ENCODE data around the gene ETV1. TPM values are rescaled to one million over a fixed set of nuclear protein-coding genes. Genes with fewer than 3 reads are reported as not detected.
A peak's percentile ranks its signal among the peaks of the same experiment; 100 is the strongest.

Gene ETV1
- 10 to 100 TPM; 11.4 to 13.9 TPM for total RNA-seq
- polyA plus RNA-seq (ENCODE audit: insufficient read depth, low read depth, low replicate concordance), result 16.4 TPM
- long read RNA-seq, donor 1, result 0 reads
- long read RNA-seq, donor 2, result 0 reads

- Histone ChIP-seq H3K9me3 (no peaks in the 10 kb centered on the region), H3K4me1 (peaks cover 7% of the 10 kb centered on the region), H3K27me3 (no peaks in the 10 kb centered on the region), H3K27ac (peak within 1 kb of the TSS; percentile 84 to 90), H3K4me3 (peak within 1 kb of the TSS; percentile 59 to 81), H3K36me3 (ENCODE audit: low read depth, missing control alignments) (no peaks in the 10 kb centered on the region)
- no peak for TF ChIP-seq POLR2A (IDR thresholded peaks at IDR 0.05)
- TF ChIP-seq, protein P1, sequence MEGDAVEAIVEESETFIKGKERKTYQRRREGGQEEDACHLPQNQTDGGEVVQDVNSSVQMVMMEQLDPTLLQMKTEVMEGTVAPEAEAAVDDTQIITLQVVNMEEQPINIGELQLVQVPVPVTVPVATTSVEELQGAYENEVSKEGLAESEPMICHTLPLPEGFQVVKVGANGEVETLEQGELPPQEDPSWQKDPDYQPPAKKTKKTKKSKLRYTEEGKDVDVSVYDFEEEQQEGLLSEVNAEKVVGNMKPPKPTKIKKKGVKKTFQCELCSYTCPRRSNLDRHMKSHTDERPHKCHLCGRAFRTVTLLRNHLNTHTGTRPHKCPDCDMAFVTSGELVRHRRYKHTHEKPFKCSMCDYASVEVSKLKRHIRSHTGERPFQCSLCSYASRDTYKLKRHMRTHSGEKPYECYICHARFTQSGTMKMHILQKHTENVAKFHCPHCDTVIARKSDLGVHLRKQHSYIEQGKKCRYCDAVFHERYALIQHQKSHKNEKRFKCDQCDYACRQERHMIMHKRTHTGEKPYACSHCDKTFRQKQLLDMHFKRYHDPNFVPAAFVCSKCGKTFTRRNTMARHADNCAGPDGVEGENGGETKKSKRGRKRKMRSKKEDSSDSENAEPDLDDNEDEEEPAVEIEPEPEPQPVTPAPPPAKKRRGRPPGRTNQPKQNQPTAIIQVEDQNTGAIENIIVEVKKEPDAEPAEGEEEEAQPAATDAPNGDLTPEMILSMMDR (IDR thresholded peaks at IDR 0.05), result peak in 1 of 3 experiments; percentile 7
- intact Hi-C loops (cut with DNase I; ENCODE audit: low total_unique reads), result no loop called here
- peak; percentile 82 for DNase-seq
- 0 to 1% methylated on average over 38 of the region's 38 CpGs for WGBS, 2 donors
Observed at GRCh38 chr7:13989126-13989948, at the start of gene ETV1. Gene ETV1 (minus strand): TSS chr7:13989666. CDS start chr7:13989052, 614 bp downstream.

GRCh38 chr7:14024406-14024805 is 34.9 kb upstream of the ETV1 start:
- Histone ChIP-seq H3K36me3 (ENCODE audit: low read depth, missing control alignments) (no peaks in the 10 kb centered on the region), H3K9me3 (no peaks in the 10 kb centered on the region), H3K4me1 (no peaks in the 10 kb centered on the region), H3K27ac (no peak overlapping the region), H3K4me3 (no peak overlapping the region), H3K27me3 (no peaks in the 10 kb centered on the region)
- TF ChIP-seq, protein P1 (IDR thresholded peaks at IDR 0.05), result no peak
- no peak for TF ChIP-seq POLR2A (IDR thresholded peaks at IDR 0.05)
- DNase-seq, result no peak
- intact Hi-C loops (cut with DNase I; ENCODE audit: low total_unique reads), result no loop called here
- 76 to 80% methylated on average over 2 of the region's 2 CpGs for WGBS, 2 donors

DNA sequence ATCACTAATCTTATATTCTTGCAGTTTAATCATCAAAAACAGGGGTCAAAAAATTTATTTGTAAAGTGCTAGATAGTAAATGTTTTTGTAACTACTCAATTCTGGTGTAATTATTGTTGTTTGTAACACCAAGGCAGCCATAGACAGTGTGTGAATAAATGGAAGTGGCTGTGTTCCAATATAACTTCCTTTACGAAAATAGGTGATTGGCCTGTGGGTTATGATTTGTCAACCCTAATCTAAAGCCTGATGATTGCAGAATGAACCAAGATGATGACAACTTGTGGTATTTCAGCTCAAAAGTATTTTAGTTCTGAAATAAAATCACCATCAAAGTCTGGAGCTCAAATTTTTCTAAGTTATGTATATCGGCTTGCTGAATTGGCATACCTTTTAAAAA is 34.4 kb upstream of the ETV1 start:
- WGBS, 2 donors, result 84 to 86% methylated on average over 2 of the region's 2 CpGs
- no peak overlapping the region for H3K4me3 ChIP-seq
- no peak for TF ChIP-seq POLR2A (IDR thresholded peaks at IDR 0.05)
- H3K27ac ChIP-seq, result no peak overlapping the region
- H3K9me3 ChIP-seq, result no peaks in the 10 kb centered on the region
- H3K27me3 ChIP-seq, result no peaks in the 10 kb centered on the region
- H3K36me3 ChIP-seq (ENCODE audit: low read depth, missing control alignments), result no peaks in the 10 kb centered on the region
- intact Hi-C loops (cut with DNase I; ENCODE audit: low total_unique reads), result no loop called here
- DNase-seq, result no peak
- H3K4me1 ChIP-seq, result no peaks in the 10 kb centered on the region

DNA sequence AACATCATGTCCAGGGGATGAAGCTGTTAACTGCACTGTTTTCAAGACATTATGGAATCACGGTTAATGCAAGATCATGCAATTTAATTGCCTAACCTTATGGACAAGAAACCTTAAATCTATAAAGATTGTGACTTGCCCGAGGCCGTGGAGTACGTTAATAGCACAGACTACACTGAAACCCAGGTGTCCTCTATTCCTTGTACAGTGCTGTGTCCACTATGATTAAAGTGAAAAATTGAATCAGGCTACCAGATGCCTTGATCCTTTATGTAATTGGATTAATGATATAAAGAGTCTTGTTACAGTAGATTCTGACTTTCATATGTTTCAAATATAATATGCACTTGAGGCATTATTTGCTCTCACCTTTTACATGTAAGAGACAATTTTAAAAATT is 33.9 kb upstream of the ETV1 start:
- intact Hi-C loops (cut with DNase I; ENCODE audit: low total_unique reads), result no loop called here
- no peak for DNase-seq
- Histone ChIP-seq H3K4me1 (no peaks in the 10 kb centered on the region), H3K9me3 (no peaks in the 10 kb centered on the region), H3K36me3 (ENCODE audit: low read depth, missing control alignments) (no peaks in the 10 kb centered on the region), H3K4me3 (no peak overlapping the region), H3K27ac (no peak overlapping the region), H3K27me3 (no peaks in the 10 kb centered on the region)
- 79 to 82% methylated on average over 4 of the region's 4 CpGs for whole genome bisulfite sequencing, 2 donors
- TF ChIP-seq POLR2A (IDR thresholded peaks at IDR 0.05), result no peak
- TF ChIP-seq, protein P1 (IDR thresholded peaks at IDR 0.05), result no peak

GRCh38 chr7:14021069-14021468 is 31.6 kb upstream of the ETV1 start:
- TF ChIP-seq, protein P1 (IDR thresholded peaks at IDR 0.05), result no peak
- no peak for TF ChIP-seq POLR2A (IDR thresholded peaks at IDR 0.05)
- Histone ChIP-seq H3K4me1 (no peaks in the 10 kb centered on the region), H3K36me3 (ENCODE audit: low read depth, missing control alignments) (no peaks in the 10 kb centered on the region), H3K9me3 (no peaks in the 10 kb centered on the region), H3K27me3 (no peaks in the 10 kb centered on the region), H3K27ac (no peak overlapping the region), H3K4me3 (no peak overlapping the region)
- intact Hi-C loops (cut with DNase I; ENCODE audit: low total_unique reads), result no loop called here
- WGBS, 2 donors, result 87 to 96% methylated on average over 3 of the region's 3 CpGs
- no peak for DNase-seq
